Measurements from ENCODE around the gene SEMA4G. TPM values are rescaled to one million over a fixed set of nuclear protein-coding genes. Genes with fewer than 3 reads are reported as not detected.

The SEMA4G gene, protein sequence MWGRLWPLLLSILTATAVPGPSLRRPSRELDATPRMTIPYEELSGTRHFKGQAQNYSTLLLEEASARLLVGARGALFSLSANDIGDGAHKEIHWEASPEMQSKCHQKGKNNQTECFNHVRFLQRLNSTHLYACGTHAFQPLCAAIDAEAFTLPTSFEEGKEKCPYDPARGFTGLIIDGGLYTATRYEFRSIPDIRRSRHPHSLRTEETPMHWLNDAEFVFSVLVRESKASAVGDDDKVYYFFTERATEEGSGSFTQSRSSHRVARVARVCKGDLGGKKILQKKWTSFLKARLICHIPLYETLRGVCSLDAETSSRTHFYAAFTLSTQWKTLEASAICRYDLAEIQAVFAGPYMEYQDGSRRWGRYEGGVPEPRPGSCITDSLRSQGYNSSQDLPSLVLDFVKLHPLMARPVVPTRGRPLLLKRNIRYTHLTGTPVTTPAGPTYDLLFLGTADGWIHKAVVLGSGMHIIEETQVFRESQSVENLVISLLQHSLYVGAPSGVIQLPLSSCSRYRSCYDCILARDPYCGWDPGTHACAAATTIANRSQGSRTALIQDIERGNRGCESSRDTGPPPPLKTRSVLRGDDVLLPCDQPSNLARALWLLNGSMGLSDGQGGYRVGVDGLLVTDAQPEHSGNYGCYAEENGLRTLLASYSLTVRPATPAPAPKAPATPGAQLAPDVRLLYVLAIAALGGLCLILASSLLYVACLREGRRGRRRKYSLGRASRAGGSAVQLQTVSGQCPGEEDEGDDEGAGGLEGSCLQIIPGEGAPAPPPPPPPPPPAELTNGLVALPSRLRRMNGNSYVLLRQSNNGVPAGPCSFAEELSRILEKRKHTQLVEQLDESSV
- 24.6 and 29.6 TPM in 2 replicates for total RNA-seq (2014; rRNA removed; shearing (Covaris generic))

DNA sequence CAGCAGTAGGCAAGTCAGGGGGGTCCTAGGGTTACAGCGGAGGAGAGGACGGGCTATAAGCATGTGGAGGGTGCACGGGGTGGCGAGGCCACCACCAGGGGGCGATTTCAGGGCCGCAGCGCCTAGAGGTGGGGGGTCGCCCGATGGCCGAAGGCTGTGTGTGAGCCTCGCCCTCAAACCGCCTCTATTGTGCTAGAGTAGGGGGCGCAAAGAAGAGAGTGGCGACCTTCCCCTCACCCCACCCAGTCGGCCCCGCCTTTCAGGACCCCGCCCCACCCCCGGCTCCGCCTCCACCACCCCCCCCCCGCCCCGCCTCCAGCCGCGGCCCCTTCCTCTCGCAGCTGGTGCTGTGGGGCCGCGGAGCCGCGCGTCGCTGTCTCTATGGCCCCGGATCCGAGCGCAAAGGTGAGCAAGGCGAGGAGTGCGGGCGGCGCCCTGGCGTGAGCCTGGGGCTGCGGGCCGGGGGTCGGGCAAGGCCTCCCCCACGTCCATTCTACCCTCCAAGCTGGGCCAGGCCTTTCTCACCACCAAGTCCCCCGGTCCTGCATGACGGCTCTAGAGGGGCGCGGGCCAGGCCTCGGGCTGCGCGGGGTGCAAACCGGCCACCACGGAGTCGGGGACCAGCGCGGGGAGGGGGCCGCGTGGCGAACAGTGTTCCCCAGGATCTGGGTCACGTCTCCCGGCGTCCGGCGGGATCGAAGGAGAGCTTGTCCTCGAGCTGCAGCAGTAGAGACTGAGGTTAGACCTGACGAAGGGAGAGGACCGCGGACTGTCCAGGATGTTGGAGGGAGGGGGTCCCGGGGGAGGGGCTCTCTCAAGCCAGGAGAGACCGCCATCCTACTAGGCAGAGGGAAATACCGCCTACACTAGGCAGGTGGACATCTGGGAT, at the start of gene SEMA4G:
TSS of gene SEMA4G (plus strand) at position 318 of the 889 bp plus-strand sequence. CDS start 3,409 bp downstream, outside the sequence.
- DNase-seq (ENCODE audit: low spot score) = peak; percentile 72

DNA sequence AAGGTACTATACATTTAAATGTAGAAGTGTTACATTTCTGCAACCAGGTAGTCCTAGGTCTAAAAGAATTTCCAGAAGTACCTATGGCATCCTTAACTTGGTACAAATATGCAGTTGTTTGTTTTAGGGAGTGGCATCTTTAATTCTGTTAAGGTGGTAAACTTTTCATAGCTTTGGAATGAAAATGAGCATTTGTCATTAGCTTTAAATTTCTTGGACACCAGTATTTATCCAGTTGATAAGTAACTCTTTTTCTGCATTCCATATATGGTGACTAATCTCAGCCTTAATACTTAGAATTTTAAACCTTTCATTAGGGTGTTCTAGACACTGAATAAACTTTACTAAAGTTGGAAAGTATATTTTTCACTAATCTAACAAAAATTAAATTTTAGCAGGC, 45.7 kb upstream of the SEMA4G start:
- no peak for DNase-seq (ENCODE audit: low spot score)

DNA sequence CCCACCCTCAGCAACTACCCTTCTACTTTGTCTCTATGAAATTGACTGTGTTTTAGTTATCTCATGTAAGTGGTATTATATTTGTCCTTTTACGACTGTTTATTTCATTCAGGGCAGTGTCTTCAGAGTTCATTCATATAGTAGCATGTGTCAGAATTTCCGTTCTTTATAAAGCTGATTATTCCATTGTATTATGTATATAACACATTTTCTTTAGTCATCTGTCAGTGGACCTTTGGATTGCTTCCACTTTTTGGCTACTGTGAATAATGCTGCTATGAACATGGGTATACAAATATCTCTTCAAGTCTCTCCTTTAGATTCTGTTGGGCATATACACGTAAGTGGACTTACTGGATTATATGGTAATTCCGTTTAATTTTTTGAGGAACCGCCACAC, 42.0 kb upstream of the SEMA4G start:
- no peak for DNase-seq (ENCODE audit: low spot score)

DNA sequence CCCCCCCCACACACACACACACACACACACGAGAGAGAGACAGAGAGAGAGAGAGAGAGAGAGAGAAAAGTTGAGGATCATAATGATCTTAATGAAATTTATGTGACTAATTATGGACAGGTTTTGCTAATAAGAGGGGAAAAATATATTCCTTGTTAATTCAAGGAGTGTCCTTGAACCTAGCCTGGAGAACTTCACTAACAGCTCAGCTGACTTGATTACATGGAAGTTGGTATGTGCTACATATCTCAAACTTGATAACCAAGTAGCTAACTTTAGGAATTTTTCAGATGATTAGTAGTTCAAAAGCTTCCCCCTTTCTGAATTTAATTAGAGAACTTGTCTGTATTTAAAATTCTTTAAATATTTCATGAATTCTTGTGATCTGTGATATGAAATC, 41.3 kb upstream of the SEMA4G start:
- DNase-seq (ENCODE audit: low spot score) = no peak

DNA sequence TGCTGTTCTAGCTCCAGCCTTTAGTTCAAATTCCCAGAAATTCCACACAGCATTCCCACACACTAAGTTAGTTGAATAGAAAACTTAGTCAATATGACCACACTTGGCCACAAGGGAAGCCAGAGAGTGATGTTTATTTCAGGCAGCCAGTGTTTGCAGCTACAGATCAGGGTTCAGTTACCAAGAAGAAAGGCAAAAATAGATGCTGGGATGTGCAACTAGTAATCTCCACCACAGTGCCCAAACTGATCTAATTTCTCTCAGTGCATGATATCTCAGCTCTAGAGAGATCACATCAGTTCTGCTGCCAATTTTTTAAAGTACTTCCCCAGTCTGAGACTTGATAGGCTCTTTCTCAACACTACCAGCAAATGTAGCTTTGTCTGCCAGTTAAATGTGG, 38.9 kb upstream of the SEMA4G start:
- peak; percentile 12 for DNase-seq (ENCODE audit: low spot score)

DNA sequence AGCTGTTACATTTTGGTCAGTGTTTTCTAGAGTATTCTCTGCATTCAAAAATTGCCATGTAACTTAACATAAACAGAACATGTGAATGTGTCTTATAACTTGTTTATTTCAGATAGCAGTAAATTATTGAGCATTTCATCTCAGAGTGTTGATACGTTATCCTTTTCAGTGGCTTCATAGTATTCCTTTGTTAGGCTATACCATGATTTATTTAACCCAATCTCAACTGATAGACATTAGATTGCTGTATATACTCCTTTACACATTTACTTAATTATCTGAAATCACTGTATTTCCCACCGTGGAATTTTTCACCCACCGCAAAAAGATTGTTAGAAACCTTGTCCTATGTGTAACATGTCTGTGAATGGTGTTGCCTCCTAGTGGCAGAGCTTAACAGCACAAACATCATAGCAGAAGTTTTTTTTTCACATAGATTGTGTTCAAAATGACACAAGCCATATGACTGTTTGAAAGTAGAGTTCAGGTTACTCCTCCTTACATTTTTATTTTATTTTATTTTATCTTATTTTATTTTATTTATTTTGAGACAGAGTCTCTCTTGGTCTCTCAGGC, 35.1 kb upstream of the SEMA4G start:
- peak; percentile 26 for DNase-seq (ENCODE audit: low spot score)

DNA sequence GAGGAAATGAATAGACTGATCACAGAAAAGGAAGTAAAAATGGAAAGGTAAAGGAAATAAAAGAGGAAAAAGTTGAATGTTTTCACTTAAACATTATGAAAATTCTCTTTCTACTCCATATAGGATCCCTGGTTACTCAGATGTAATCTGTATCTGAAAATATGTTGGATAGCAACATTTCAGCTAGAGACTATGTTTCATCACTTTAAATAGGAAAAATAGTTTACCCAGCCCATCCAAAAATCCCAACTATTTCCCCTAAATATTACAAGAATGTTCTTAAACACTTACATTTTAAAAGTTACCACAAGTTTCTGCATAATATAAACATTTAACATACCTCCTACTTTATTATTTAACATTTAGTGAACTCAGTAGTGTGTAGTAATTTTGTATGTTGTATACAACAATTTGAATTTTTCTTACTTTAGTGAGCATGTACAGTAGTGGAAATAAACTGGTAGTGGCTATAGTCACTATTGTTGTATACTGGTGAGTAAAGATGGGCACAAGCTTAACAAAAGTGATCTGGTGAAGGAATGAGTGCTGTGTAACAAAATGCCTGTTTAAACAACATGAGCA, 29.4 kb upstream of the SEMA4G start:
- DNase-seq (ENCODE audit: low spot score) = no peak

DNA sequence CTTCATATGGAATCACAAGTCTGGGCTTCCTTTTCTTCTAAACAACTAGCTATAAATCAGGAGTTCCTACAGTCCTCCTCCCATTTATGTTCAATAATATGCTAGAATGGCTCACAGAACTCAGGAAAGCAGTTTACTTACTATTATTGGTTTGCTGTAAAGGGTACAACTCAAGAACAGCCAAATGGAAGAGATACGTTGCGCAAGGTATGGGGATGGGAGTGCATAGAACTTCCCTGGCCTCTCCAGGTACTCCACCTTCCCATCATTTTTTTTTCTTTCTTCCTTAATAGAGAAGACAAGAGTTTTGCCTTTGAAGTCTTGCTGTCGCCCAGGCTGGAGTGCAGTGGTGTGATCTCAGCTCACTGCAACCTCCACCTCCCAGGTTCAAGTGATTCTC, 27.1 kb upstream of the SEMA4G start:
- DNase-seq (ENCODE audit: low spot score) = no peak

DNA sequence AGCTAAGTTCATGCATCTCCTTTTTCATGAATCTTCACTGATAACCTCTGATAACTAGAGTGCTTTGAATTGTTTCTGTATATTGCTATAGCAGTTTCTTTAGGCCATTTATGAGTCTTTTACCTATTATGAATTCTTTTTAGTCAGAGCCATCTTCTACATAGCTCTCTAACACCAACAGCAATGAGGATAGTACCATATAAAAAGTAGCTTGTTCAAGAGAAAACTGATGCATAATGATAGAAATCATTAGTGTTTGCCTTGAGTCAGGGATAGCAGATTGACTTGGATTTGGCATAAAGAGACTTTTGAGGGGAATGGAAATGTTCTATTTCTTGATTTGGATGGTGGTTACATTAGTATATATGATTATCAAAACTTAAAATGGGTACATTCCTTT, 25.8 kb upstream of the SEMA4G start:
- DNase-seq (ENCODE audit: low spot score) = no peak

DNA sequence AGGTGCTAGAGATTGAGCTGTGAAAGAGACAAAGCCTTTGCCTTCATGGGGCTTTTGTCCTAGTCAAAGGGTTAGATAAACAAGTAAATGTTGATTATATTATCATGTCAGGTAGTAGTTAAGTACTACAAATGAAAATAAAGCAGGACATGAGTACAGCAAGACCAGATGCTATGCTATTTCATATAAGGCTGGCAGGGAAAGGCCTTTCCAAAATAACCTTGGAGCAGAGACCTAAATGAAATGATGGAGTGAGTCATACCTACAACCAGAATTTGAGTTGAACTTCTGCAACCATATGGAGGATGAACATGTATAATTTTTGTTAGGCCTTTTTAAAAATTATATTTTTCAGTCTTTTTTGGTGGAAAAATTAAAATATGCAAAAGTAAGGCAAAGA, 23.6 kb upstream of the SEMA4G start:
- no peak for DNase-seq (ENCODE audit: low spot score)

DNA sequence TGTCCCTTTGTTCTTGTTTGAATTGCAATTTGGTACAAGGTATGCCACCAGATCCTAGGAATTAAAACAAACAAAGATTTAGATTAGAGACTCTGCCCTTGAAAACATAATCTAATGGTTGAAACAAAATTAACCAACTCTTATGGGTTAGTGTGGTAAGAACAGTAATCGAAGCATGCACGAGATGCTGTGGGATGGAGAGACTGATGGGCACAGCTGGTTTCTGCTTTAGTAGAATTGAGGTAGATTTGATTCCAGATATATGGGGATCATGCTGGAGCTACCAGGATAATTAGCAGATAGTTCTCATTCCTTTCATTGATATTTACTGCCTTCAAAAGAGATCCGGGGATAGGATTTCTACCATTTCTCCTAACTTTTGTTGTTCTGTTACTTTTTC, 20.4 kb upstream of the SEMA4G start:
- no peak for DNase-seq (ENCODE audit: low spot score)

DNA sequence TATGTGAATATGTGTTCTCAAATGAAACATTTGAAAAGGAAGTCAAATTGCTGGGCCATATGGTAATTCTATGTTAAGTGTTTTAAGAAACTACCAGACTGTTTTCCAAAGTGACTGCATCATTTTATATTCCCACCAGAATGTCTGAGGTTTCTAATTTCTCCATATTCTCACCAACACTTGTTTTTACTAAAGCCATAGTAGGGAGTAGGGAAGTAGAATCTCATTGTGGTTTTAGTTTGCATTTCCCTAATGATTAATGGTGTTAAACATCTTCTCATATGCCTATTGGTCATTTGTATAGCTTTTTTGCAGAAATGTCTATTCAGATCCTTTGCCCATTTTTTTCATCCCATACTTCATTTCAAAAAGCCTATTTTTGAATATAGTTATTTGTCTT, 9.1 kb upstream of the SEMA4G start:
- no peak for DNase-seq (ENCODE audit: low spot score)

DNA sequence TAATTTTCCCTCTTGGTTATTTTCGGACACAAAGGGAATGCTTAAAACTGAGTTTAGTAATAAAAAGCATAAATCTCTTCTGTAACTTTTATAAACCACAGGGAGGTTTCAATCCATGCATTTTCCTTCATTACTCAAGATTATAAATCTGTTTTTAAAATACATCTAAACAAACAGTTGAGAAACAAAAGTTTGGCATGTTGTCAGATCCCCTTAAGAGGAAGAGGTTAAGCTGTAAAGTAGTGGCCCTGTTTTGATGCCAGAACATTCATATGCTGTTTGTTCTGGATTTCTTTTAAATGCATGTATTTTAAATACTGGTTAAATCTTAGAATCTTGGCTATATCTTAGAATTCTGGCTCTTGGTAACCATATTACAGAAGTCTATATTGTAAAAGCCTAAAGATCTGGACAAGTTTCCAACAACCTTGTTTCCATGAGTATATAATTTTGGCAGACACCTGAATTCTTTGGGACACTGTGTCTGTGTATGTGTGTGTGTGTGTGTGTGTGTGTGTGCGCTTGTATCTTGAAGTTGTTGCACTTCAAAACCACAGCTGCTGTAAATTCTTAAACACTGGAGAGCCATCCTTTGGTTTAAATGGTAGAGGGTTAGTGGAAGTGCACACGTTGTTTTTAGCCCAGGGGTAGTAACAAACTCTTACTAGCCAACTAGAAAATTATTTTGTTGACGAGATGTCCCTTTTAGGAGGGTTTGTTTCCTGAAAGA, 6.8 kb upstream of the SEMA4G start:
- DNase-seq (ENCODE audit: low spot score) = no peak

DNA sequence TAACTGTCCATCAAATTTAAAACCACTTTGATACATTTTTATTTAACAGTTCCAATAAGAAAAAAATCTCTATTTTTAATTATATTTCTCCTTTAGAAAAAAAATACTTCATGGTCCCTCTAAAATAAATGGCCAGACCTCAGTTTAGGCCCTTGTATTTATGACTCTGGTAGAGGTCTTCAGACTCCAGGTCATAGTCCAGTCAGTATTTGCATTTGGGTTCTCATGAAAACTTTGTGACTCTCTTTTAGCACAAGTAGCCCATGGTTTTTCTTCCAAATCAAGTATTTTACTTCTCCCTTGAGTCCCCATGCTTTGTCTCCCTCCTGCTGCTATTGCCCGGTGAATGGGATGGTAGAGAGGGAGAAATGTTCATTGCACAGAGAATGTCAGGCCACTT, 5.5 kb upstream of the SEMA4G start:
- DNase-seq (ENCODE audit: low spot score) = no peak

DNA sequence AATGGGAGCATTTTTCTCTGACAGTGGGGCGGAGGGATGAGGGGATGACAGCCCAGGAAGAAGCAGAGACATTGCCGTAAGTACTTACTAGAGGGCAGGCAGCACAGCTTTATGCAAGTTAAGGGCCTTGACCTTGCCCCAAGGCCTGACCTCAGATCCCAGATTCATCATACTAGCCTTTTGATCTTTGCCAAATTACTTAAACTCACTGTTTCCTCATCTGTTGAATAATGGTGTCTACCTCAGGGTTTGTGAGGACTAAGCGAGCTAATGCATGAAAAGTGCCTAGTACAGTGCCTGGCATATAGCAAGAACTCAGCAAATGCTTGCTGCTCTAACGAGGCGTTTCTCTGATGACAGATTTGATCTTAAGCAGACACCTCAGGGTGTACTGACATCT, 3.5 kb upstream of the SEMA4G start:
- DNase-seq (ENCODE audit: low spot score) = no peak

DNA sequence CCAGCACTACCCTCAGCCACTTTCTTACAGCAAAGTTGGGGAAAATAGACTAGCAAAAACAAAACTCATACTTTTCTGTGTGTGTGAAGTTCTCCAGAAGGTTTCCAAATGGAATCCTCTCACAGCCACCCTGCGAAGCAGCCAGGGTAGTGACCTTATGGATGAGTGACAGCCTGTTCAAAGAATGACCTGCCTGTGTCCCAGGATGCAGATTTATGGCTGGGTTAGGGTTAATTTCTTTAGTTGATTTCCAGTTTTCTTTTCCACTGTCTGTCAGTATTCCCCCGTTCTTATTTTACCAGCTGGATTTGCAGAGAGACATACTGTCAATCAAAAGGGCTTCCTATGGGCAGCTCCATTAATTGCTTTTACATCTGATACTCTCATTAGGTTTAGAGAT, 2.4 kb upstream of the SEMA4G start:
- no peak for DNase-seq (ENCODE audit: low spot score)

DNA sequence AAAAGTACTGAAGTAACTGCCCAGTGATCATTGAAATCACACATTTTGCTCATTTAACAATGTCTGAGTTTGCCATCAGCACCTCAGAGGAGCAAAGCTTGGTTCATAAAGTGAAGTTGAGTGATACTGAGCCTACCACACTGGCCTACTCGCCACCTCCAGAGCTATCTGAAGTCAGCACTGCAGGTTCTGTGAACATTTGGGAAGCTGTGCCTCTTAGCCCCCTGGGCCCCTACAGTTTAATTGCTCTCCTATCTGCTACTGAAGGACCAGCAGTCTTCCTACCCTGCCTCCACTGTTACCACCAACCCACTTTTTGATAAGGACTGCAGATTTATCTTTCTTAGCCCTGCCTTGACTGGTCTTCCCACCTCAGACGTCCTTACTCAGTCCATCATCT, 2.0 kb upstream of the SEMA4G start:
- no peak for DNase-seq (ENCODE audit: low spot score)

DNA sequence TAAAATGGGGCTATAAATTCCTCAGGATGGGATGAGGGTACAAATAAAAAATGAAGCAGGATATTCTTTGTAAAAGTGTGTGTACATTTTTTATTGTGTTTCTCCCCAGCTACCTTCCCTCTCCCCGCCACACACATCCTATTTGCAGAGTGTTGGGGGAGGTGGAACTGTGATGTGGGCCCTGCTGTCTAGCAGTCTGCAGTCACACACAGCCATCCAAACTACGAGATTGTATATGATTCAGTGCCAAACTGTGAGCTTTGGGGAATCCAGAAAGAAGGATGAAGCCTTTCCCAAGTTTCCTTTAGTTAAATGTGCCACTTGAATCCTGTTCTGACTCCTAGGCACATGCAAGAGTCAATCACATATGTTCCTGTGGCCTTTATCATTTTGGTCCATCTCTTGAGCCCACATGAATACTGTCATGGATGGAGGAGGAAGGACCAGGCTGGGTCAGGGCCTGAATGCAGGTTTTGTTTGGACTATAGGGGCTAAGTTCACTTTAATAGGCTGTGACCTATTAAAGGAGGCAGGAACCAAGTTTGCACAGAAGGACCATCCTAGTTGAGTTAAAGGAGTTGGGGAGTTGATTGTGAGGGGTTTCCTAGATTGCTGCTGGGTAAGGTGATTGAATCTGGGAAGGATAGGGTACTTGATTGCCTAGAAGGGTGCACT, 1.1 kb upstream of the SEMA4G start:
- no peak for DNase-seq (ENCODE audit: low spot score)

DNA sequence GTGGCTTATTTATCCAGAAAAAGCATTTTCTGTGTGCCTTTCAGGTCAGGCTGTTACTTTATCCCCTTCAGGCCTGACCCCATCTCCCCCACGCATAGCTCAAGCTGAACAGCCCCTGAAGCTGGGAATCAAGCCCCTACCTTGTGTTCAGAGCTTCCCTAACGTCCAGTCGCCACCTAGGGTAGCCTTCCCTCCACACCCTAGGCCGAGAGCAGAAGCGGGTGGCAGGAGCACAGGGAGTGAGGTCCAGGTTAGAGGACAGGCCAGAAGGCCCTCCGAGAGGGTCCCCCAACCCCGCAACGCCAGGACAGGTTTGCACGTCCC, 479 bp upstream of the SEMA4G start:
- DNase-seq (ENCODE audit: low spot score) = no peak
